Central memory CD8-positive, alpha-beta T cell (primary cell): ENCODE data around the gene C1orf116.
A peak's percentile ranks its signal among the peaks of the same experiment; 100 is the strongest.
"Not testable (repeated sequence)": the region's sequence is repeated elsewhere in the genome, so short reads cannot be mapped to it uniquely, and the experiment has no call there.

Experiments used
- ATAC-seq: fragments of 150-1000 bp; cut with Tn5 transposase; replicated peaks from 2 replicates; pipeline ENCODE4 v1.10.0; 2022; ENCODE audit warnings: mild to moderate bottlenecking, moderate FRiP score, moderate number of reproducible peaks; ENCODE audit not compliant: poor library complexity, severe bottlenecking; ENCODE audit errors: extremely low read depth
- DNase-seq, 2 donors: peaks; one replicate each; pipeline ENCODE4 v3.0.0; 2021; ENCODE audit warnings: low spot score in 2 of 2
- H3K27ac Mint-ChIP-seq: one replicate; pipeline ENCODE4 v1.8.0; 2022; ENCODE audit warnings: low read depth, mild to moderate bottlenecking, moderate library complexity, mixed read lengths
- H3K27me3 Mint-ChIP-seq: one replicate; pipeline ENCODE4 v1.8.0; 2022; ENCODE audit warnings: mixed read lengths
- H3K36me3 Mint-ChIP-seq: one replicate; pipeline ENCODE4 v1.8.0; 2022; ENCODE audit warnings: mild to moderate bottlenecking, moderate library complexity, mixed read lengths; ENCODE audit not compliant: insufficient read depth
- H3K4me1 Mint-ChIP-seq: one replicate; pipeline ENCODE4 v1.8.0; 2022; ENCODE audit warnings: mixed read lengths
- H3K4me3 Mint-ChIP-seq: one replicate; pipeline ENCODE4 v1.8.0; 2022; ENCODE audit warnings: mild to moderate bottlenecking, moderate library complexity, mixed read lengths
- H3K9me3 Mint-ChIP-seq: one replicate; pipeline ENCODE4 v1.8.0; 2022; ENCODE audit warnings: mixed read lengths

The C1orf116 gene

GRCh38 chr1:207055386-207056001 is 22.9 kb upstream of the C1orf116 start:
- DNase-seq (no peak), ATAC-seq (no peak)
- Mint-ChIP-seq H3K9me3 (no peaks in the 10 kb centered on the region), H3K4me3 (no peak overlapping the region), H3K4me1 (peaks cover 28% of the 10 kb centered on the region), H3K36me3 (peaks cover 11% of the 10 kb centered on the region), H3K27ac (no peak overlapping the region), H3K27me3 (peaks cover 9% of the 10 kb centered on the region)

GRCh38 chr1:207054491-207054890 is 21.9 kb upstream of the C1orf116 start:
- H3K9me3 Mint-ChIP-seq, result no peaks in the 10 kb centered on the region
- ATAC-seq (no peak), DNase-seq (no peak)
- peaks cover 38% of the 10 kb centered on the region for H3K4me1 Mint-ChIP-seq
- no peak overlapping the region for H3K27ac Mint-ChIP-seq
- H3K27me3 Mint-ChIP-seq, result peaks cover 9% of the 10 kb centered on the region
- peak overlapping the region; percentile 100 for H3K4me3 Mint-ChIP-seq
- peaks cover 16% of the 10 kb centered on the region for H3K36me3 Mint-ChIP-seq

GRCh38 chr1:207052911-207053769 is 20.6 kb upstream of the C1orf116 start, which contains the start of gene PFKFB2:
PFKFB2 (plus strand) TSS chr1:207053275; CDS start chr1:207054718, 1,443 bp downstream.
- peak; percentile 89 to 92 for DNase-seq
- Mint-ChIP-seq H3K36me3 (peaks cover 17% of the 10 kb centered on the region), H3K27ac (peak within 1 kb of the TSS; percentile 98), H3K4me3 (peak within 1 kb of the TSS; percentile 100), H3K9me3 (no peaks in the 10 kb centered on the region), H3K27me3 (peaks cover 9% of the 10 kb centered on the region), H3K4me1 (peaks cover 46% of the 10 kb centered on the region)
- ATAC-seq, result peak; percentile 83

GRCh38 chr1:207051191-207051943 is 18.8 kb upstream of the C1orf116 start, which contains the start of gene YOD1:
YOD1 (minus strand) TSS chr1:207051208; CDS start chr1:207051030, 178 bp downstream.
- no peak for ATAC-seq
- Mint-ChIP-seq H3K4me3 (peak within 1 kb of the TSS; percentile 100), H3K27ac (peak within 1 kb of the TSS; percentile 98), H3K9me3 (no peaks in the 10 kb centered on the region), H3K36me3 (peaks cover 29% of the 10 kb centered on the region), H3K4me1 (peaks cover 52% of the 10 kb centered on the region), H3K27me3 (peaks cover 3% of the 10 kb centered on the region)
- DNase-seq, result no peak

GRCh38 chr1:207050480-207051190 is 18.1 kb upstream of the C1orf116 start:
- Mint-ChIP-seq H3K27ac (peak overlapping the region; percentile 98), H3K9me3 (no peaks in the 10 kb centered on the region), H3K36me3 (peaks cover 29% of the 10 kb centered on the region), H3K4me1 (peaks cover 56% of the 10 kb centered on the region), H3K27me3 (no peaks in the 10 kb centered on the region), H3K4me3 (peak overlapping the region; percentile 100)
- DNase-seq (peak; percentile 81 to 83), ATAC-seq (peak; percentile 48)

GRCh38 chr1:207049974-207050391 is 17.4 kb upstream of the C1orf116 start:
- peak; percentile 50 for ATAC-seq
- Mint-ChIP-seq H3K27me3 (no peaks in the 10 kb centered on the region), H3K36me3 (peaks cover 29% of the 10 kb centered on the region), H3K9me3 (no peaks in the 10 kb centered on the region), H3K27ac (peak overlapping the region; percentile 98), H3K4me3 (peak overlapping the region; percentile 100), H3K4me1 (peaks cover 60% of the 10 kb centered on the region)
- peak in 1 of 2 donors; percentile 27 for DNase-seq

- DNase-seq (no peak), ATAC-seq (no peak)
- peak overlapping the region; percentile 98 for H3K27ac Mint-ChIP-seq
- H3K27me3 Mint-ChIP-seq, result no peaks in the 10 kb centered on the region
- H3K4me3 Mint-ChIP-seq, result peak overlapping the region; percentile 100
- no peaks in the 10 kb centered on the region for H3K9me3 Mint-ChIP-seq
- H3K4me1 Mint-ChIP-seq, result peaks cover 64% of the 10 kb centered on the region
- H3K36me3 Mint-ChIP-seq, result peaks cover 29% of the 10 kb centered on the region
Observed at GRCh38 chr1:207049514-207049913, 17.0 kb upstream of the C1orf116 start.

- H3K36me3 Mint-ChIP-seq, result peaks cover 29% of the 10 kb centered on the region
- H3K4me3 Mint-ChIP-seq, result no peak overlapping the region
- ATAC-seq (no peak), DNase-seq (no peak)
- no peak overlapping the region for H3K27ac Mint-ChIP-seq
- peaks cover 68% of the 10 kb centered on the region for H3K4me1 Mint-ChIP-seq
- no peaks in the 10 kb centered on the region for H3K27me3 Mint-ChIP-seq
- H3K9me3 Mint-ChIP-seq, result no peaks in the 10 kb centered on the region
Observed at GRCh38 chr1:207049054-207049453, 16.5 kb upstream of the C1orf116 start.

GRCh38 chr1:207048041-207048440 is 15.5 kb upstream of the C1orf116 start:
- ATAC-seq, result no peak
- no peaks in the 10 kb centered on the region for H3K9me3 Mint-ChIP-seq
- no peak overlapping the region for H3K4me3 Mint-ChIP-seq
- no peaks in the 10 kb centered on the region for H3K27me3 Mint-ChIP-seq
- H3K4me1 Mint-ChIP-seq, result peaks cover 72% of the 10 kb centered on the region
- DNase-seq, result no peak
- H3K27ac Mint-ChIP-seq, result no peak overlapping the region
- H3K36me3 Mint-ChIP-seq, result peaks cover 30% of the 10 kb centered on the region

- H3K27me3 Mint-ChIP-seq, result no peaks in the 10 kb centered on the region
- no peaks in the 10 kb centered on the region for H3K9me3 Mint-ChIP-seq
- peaks cover 27% of the 10 kb centered on the region for H3K36me3 Mint-ChIP-seq
- no peak overlapping the region for H3K27ac Mint-ChIP-seq
- DNase-seq (no peak), ATAC-seq (no peak)
- H3K4me3 Mint-ChIP-seq, result no peak overlapping the region
- peaks cover 67% of the 10 kb centered on the region for H3K4me1 Mint-ChIP-seq
Observed at GRCh38 chr1:207047505-207047904, 14.9 kb upstream of the C1orf116 start.

GRCh38 chr1:207045453-207045852 is 12.9 kb upstream of the C1orf116 start:
- no peak overlapping the region for H3K27ac Mint-ChIP-seq
- no peak for DNase-seq
- no peaks in the 10 kb centered on the region for H3K9me3 Mint-ChIP-seq
- no peaks in the 10 kb centered on the region for H3K27me3 Mint-ChIP-seq
- H3K4me1 Mint-ChIP-seq, result peaks cover 49% of the 10 kb centered on the region
- H3K4me3 Mint-ChIP-seq, result no peak overlapping the region
- peaks cover 24% of the 10 kb centered on the region for H3K36me3 Mint-ChIP-seq
- no peak for ATAC-seq

- ATAC-seq, H3K27me3 Mint-ChIP-seq, H3K4me3 Mint-ChIP-seq, H3K36me3 Mint-ChIP-seq, H3K27ac Mint-ChIP-seq, DNase-seq, H3K9me3 Mint-ChIP-seq: not testable (repeated sequence)
- peaks cover 25% of the 10 kb centered on the region for H3K4me1 Mint-ChIP-seq
Observed at GRCh38 chr1:207041397-207041796, 8.8 kb upstream of the C1orf116 start.
